DOHH2 (cell line): Measurements from ENCODE around the gene ACSS3.

Experiments
- EZH2phosphoT487 ChIP-seq: fragments of 200-600 bp; sonication (generic); IDR thresholded peaks from 2 replicates; pipeline ENCODE4 v1.6.1; 2017; ENCODE audit warnings: borderline replicate concordance, mild to moderate bottlenecking, antibody characterized with exemption, low read length, moderate library complexity, mixed read lengths
- TF ChIP-seq, protein P1 (sequence below): fragments of 200-600 bp; sonication (generic); IDR thresholded peaks from one replicate; pipeline ENCODE4 v1.5.1; 2014; ENCODE audit warnings: antibody characterized with exemption, mild to moderate bottlenecking, low read depth, low read length; ENCODE audit not compliant: poor library complexity, severe bottlenecking

DNA sequence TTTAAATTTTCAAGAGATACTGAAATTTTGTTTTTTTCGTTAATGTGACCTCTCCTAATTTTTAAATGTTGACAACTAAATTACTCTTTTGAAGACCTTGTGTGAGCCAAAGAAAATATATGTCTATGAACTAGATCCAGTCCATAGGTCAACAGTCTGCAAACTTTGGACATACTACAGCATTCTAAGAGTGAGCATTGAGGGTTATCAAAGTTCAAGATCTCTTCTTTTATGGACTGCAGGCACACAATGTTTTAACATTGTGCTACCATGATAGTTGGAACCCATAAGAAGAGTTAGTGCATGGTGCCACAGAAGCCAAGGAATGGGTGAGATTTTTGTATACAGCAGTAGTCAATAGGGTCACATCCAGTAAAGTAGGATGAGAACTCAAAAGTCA is 43.0 kb upstream of the ACSS3 start:
- TF ChIP-seq, protein P1, sequence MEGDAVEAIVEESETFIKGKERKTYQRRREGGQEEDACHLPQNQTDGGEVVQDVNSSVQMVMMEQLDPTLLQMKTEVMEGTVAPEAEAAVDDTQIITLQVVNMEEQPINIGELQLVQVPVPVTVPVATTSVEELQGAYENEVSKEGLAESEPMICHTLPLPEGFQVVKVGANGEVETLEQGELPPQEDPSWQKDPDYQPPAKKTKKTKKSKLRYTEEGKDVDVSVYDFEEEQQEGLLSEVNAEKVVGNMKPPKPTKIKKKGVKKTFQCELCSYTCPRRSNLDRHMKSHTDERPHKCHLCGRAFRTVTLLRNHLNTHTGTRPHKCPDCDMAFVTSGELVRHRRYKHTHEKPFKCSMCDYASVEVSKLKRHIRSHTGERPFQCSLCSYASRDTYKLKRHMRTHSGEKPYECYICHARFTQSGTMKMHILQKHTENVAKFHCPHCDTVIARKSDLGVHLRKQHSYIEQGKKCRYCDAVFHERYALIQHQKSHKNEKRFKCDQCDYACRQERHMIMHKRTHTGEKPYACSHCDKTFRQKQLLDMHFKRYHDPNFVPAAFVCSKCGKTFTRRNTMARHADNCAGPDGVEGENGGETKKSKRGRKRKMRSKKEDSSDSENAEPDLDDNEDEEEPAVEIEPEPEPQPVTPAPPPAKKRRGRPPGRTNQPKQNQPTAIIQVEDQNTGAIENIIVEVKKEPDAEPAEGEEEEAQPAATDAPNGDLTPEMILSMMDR: no peak
- TF ChIP-seq EZH2phosphoT487: no peak
